Right forelimb (tissue), 1 donor: ENCODE data around the gene LRRC8D.
A peak's percentile ranks its signal among the peaks of the same experiment; 100 is the strongest.

Source experiments
- DNase-seq: peaks from one replicate; pipeline ENCODE4 v3.0.0-alpha.2; 2018

Gene LRRC8D

GRCh38 chr1:89807983-89808382, 12.8 kb upstream of the LRRC8D start:
- no peak for DNase-seq

GRCh38 chr1:89808441-89809117, 12.3 kb upstream of the LRRC8D start:
- no peak for DNase-seq

GRCh38 chr1:89809556-89809955, 11.3 kb upstream of the LRRC8D start:
- no peak for DNase-seq

GRCh38 chr1:89810302-89810701, 10.5 kb upstream of the LRRC8D start:
- no peak for DNase-seq

GRCh38 chr1:89810880-89811279, 10.0 kb upstream of the LRRC8D start:
- DNase-seq = no peak

- no peak for DNase-seq
Measured at GRCh38 chr1:89812992-89813391, 7.8 kb upstream of the LRRC8D start.

- no peak for DNase-seq
Measured at GRCh38 chr1:89815040-89815439, 5.8 kb upstream of the LRRC8D start.

GRCh38 chr1:89815611-89816010, 5.2 kb upstream of the LRRC8D start:
- DNase-seq = no peak

GRCh38 chr1:89816366-89816765, 4.5 kb upstream of the LRRC8D start:
- DNase-seq = no peak

- DNase-seq = peak; percentile 48
Measured at GRCh38 chr1:89821322-89822108, 683 bp downstream of the LRRC8D start.

- no peak for DNase-seq
Measured at GRCh38 chr1:89822109-89822962, 1.5 kb downstream of the LRRC8D start.

- DNase-seq = no peak
Measured at GRCh38 chr1:89822999-89823628, 2.3 kb downstream of the LRRC8D start.

- no peak for DNase-seq
Measured at GRCh38 chr1:89823679-89824292, 3.0 kb downstream of the LRRC8D start.

- no peak for DNase-seq
Measured at GRCh38 chr1:89826594-89826993, 5.8 kb downstream of the LRRC8D start.

- DNase-seq = no peak
Measured at GRCh38 chr1:89827330-89827729, 6.5 kb downstream of the LRRC8D start.

- no peak for DNase-seq
Measured at GRCh38 chr1:89827902-89828301, 7.1 kb downstream of the LRRC8D start.

GRCh38 chr1:89829186-89829585, 8.4 kb downstream of the LRRC8D start:
- DNase-seq = no peak

GRCh38 chr1:89831462-89832120, 10.8 kb downstream of the LRRC8D start:
- no peak for DNase-seq

- no peak for DNase-seq
Measured at GRCh38 chr1:89832496-89833127, 11.8 kb downstream of the LRRC8D start.

GRCh38 chr1:89833183-89834082, 12.6 kb downstream of the LRRC8D start:
- DNase-seq = no peak
